GM19025 (cell line): ENCODE results near the gene RPS6KA2.
"Not testable (repeated sequence)": the region's sequence is repeated elsewhere in the genome, so short reads cannot be mapped to it uniquely, and the experiment has no call there.

Experiments
- ATAC-seq: cut with Tn5 transposase; IDR thresholded peaks from one replicate; pipeline ENCODE4 v1.9.1; 2021; ENCODE audit warnings: mild to moderate bottlenecking, low read depth, moderate library complexity; ENCODE audit not compliant: unreplicated experiment

RPS6KA2 gene

GRCh38 chr6:166595949-166596348 is 31.1 kb downstream of the RPS6KA2 start:
- no peak for ATAC-seq

GRCh38 chr6:166595061-166595780 is 31.8 kb downstream of the RPS6KA2 start:
- no peak for ATAC-seq

- no peak for ATAC-seq
Observed at GRCh38 chr6:166592821-166593220, 34.2 kb downstream of the RPS6KA2 start.

DNA sequence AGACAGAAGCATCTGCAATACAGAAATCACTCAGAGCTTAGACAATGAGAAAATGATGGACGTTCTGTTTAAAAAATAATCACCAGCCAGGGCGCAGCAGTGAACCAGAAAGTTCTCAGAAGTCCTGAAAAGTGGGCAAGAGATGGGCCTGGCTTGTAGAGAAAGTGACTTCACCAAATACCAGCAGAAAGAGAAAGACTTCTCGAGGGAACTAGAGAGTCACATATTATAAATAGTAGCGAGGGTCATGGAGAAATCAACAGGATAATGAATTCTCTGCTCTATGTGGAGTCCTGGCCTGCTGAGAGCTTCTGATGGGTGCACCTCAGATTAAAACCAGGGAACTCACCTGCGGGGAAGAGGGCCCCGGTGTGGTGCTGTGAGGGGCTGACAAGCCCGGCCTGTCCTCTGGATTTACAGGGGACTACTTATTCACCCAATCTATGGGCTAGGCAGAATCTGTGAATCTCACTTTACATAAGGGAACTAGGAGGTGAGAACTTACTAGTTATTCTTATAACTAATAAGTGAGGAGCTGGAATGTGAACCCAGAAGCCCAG is 35.0 kb downstream of the RPS6KA2 start:
- ATAC-seq = no peak

DNA sequence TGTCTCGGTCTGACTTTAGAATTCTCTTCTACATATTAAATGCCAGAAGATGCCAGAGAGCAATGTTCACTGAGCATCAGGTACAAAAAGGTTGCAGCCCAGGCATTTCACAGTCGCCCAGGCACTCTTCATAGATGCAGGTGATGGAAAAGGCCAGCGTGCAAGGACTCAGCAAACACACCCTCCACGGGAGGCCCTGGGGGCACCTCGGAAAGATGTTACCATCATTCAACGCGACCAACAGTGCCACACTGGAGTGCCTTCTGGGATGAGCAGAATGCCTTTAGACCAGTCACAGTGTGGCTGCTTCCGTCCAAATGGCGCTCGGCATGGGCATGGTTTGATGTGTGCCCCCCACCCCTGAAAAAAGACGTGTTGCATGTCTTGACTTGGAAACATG is 36.0 kb downstream of the RPS6KA2 start:
- no peak for ATAC-seq

DNA sequence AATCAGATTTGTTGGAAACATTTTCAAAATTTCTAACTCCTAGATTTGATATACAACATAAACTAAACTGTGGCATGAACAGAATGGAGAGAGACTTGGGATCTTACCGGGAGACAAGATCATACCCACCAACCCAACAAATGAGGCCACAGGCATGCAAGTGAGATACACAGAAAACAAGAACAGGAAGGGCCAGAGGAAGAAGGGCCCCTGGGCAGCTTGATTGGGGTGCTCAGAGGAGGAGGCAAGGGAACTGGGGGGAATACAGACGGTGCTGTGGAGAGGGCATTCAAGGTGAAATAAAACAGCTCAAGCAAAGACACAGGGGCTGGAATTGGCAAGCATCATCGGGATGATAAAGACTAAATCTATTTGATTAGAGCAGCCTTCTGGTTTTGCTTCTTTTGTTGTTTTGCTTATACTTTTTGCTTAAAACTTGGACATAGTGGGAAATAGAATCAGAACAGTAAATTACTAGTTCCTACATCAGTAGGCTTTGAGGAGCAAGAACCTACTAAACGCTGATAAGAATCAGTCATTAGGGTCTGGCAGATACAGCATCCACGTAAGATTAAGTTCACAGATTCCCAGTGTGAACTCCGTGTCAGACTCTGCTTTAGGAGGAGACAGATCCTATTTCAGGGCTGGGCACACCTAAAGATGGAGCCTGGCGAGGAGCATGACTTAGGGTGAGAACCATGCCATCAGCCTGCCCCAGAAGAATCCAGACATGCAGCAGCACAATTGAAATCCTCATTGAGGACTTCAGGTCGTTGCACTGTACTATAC is 37.1 kb downstream of the RPS6KA2 start:
- no peak for ATAC-seq

GRCh38 chr6:166589337-166589731 is 37.7 kb downstream of the RPS6KA2 start:
- peak; percentile 23 for ATAC-seq

DNA sequence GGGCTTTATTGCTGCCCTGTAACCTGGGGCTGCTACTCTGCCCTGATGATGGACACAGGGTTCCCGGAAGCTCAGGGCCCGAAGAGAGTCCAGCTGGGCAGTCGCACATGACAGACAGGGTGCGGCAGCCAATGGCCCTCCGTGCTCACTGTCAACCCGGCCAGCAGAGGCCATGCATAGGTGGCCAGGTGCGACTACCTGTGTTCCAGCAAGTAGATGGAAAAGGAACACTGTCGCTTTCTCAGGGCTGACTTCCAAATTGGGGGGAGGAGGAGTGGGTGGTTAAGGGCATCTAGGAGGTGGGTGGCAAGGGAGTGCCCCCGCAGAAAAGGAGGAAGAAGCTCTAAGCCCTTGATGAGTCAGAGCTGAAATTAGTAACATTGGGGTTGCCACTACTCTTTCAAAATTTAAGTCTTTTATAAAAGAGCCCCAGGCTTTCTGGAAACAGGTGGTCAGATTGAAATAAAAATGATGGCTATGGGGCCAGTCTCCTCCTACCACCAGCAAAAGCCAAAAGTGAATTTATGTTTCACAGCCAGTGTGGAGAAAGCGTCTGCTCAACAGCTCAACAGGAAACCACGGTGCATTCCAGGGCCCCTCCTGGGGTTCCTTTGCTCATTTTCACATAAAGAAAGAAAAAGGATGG is 38.2 kb downstream of the RPS6KA2 start:
- peak; percentile 27 for ATAC-seq

DNA sequence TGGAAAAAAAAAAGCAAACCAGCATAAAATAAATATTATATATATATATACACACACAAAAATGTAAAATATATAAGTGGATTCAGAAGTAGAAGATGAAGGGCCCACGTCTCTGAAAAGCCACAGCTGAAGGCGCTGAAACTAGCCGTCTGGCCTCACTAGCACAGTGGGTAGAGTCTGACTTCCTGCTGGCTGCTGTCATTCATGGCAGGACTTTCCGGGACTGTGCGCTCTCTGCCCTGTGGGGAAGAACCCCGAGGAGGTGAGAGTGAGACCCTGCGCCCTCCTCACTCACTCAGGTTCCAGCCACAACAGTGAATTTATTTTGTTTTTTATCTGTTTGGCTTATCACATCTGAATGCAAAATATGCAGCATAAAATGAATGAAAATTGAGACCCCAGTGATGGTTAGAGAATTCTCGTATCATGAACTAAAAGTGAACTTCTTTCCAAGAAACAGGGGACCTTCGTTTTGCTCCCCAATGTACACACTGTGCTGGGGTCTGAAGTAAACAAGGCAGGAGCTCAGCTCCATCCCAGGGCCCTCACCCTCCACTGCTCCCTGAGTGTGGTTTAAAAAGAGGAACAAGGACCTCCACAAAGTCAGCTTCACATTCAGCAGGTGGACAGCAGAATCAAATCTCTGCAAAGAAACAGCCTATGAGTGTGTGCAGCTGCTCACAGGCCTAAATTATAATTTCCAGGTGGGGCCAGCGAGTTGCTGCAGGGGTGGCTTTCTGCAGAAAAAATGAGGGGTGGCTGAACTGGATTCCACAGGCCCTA is 39.2 kb downstream of the RPS6KA2 start:
- ATAC-seq = peak; percentile 51

- ATAC-seq = peak; percentile 59
Observed at GRCh38 chr6:166586424-166587156, 40.5 kb downstream of the RPS6KA2 start, which contains the start of gene RAMACL. Gene RAMACL (minus strand): TSS chr6:166586678. CDS start chr6:166586477, 201 bp downstream.

- no peak for ATAC-seq
Observed at GRCh38 chr6:166584853-166585429, 42.1 kb downstream of the RPS6KA2 start.

GRCh38 chr6:166584155-166584554 is 42.9 kb downstream of the RPS6KA2 start:
- ATAC-seq = no peak

DNA sequence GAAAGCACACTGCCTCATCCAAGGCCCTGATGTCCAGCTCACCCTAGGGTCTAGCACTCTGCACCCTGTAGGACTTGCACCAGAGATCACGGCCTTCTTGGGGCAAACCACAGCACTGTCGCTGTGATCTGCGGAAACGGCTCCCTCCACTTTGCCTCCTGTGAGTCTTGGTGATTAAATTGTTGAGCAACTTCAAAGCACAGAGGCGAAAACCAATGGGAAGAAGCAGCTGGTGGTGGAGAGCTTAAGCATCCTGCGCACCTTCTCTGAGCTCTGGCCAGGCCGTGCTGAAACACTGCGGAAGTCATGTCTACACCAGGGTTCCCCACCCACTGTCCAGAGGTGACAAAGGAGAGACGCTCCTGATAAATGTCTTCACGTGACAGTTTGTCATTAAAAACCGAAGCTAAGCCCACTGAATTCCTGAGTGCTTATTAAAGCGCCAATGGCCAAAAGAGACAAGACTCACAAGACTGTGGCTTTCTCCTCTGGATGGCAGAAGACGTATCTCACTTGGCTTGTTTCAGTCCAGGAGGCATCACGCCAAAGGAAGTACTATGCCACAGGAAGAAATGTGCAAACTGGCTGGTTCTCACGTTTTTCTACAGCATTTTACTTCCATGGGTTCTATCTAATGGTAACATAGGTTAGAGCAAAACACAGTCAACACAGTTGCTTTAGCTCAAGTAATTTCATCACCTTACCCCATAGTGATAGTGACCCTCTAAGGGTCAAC is 43.7 kb downstream of the RPS6KA2 start:
- ATAC-seq = no peak

DNA sequence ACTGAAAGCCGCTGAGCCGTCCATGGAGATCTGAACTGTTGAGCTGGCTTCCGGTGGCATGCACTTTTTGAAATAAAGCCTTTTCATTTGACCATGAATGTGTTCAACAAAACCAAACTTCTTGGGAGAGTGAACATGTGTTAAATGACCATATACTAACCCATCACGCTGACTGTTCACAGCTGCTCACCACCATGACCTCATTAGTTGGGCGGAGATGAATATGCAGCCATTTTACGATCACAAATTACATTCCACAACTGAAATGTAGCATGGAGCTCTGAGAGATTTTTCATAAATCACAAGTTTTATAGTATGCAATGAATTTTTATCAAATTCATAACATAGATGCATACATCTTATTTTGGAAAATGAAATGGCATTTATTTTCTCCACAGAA is 44.8 kb downstream of the RPS6KA2 start:
- no peak for ATAC-seq

- not testable (repeated sequence) for ATAC-seq
Observed at GRCh38 chr6:166581801-166582200, 45.2 kb downstream of the RPS6KA2 start.

DNA sequence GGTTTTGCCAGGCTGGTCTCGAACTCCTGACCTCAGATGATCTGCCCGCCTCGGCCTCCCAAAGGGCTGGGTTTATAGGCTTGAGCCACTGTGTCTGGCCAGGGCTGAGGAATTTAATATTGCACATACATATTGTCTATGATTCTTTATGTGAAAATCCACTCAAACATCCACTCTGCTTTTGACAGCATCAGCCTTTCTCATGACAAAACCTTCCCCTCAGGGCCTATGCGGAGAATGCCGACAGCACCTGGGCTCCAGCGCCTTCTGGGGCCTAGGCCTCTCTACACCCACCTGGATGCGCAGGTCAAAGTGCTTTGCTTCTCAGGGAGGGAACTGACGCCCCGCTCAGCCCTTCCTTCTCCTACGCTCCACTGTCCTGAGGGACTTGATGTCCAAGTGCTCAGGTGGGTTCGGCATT is 46.0 kb downstream of the RPS6KA2 start:
- ATAC-seq = no peak

DNA sequence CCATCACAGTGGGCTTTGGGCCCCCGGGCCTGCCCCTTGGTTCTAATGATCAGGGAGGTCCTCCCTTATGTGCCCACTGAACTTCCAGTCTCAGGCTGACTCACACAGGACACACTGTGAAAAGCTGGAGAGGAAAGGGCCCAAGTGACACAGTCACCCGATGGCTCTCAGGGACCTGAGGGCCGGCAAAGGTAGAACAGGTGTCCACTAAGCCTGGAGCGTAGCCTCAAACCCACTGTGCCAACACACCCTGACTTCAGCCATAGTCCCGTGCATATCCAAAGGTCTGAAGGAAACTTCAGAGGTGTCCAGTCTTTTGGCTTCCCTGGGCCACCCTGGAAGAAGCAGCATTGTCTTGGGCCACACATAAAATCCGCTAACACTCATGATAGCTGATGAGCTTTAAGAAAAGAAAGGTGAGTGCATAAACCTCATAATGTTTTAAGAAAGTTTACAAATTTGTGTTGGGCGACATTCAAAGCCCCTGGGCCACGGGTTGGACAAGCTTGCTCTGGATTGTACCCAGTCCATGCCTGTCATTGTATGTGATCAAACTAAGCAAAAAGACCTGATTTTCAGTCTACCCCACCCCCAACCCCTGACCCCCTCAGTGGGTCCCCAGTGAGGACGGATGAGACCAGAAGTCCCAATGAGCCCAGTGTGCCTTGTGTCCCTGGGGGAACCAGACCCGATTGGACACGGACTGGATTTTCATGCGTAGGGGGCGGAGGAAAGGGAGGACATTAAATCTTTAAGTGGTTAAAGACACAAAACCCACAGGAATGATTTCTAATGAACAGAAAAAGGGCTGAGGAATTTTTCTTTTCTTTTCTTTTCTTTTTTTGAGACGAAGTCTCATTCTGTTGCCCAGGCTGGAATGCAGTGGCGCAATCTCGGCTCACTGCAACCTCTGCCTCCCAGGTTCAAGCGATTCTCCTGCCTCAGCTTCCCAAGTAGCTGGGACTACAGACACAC is 46.7 kb downstream of the RPS6KA2 start:
- no peak for ATAC-seq
